ACHN (cell line): ENCODE data around the gene HSPBP1.
A peak's percentile ranks its signal among the peaks of the same experiment; 100 is the strongest.

Experiments used
- DNase-seq: peaks from one replicate; pipeline ENCODE4 v3.0.0-alpha.2; 2015
- in situ Hi-C: cut with HindIII; loops from 2 replicates; pipeline ENCODE4 v1.10.0; 2017; ENCODE audit warnings: low sequenced_read_pairs, low pct_ligation_motif_present, low pct_unique_long_range_greater_than_20kb

The HSPBP1 gene

GRCh38 chr19:55306712-55307111 lies 26.8 kb upstream of the HSPBP1 start:
- in situ Hi-C loops = no loop called here
- no peak for DNase-seq

DNA sequence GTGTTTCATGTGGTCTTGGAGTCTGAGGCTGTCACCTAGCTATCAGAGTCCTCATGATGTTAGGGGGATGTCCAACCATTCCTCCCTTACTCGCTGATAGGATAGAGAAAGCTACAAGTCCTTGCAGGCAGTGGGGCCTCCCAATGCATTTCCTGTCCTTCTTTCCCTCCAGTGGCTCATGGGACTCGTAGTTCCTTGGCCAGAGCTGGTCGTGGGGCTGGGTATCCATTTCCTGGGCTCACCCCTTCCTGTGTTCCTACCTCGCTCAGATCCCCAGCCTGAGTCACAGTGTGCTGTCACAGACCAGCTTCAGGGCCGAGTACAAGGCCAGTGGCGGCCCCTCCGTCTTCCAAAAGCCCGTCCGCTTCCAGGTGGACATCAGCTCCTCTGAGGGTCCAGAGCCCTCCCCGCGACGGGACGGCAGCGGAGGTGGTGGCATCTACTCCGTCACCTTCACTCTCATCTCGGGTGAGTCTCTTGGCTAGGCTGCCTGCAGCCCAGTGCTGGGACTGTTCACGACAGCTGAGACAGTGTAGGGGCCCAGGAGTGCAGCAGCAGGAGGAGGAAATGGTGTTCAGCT lies 26.2 kb upstream of the HSPBP1 start:
- in situ Hi-C loops = no loop called here
- DNase-seq = no peak

DNA sequence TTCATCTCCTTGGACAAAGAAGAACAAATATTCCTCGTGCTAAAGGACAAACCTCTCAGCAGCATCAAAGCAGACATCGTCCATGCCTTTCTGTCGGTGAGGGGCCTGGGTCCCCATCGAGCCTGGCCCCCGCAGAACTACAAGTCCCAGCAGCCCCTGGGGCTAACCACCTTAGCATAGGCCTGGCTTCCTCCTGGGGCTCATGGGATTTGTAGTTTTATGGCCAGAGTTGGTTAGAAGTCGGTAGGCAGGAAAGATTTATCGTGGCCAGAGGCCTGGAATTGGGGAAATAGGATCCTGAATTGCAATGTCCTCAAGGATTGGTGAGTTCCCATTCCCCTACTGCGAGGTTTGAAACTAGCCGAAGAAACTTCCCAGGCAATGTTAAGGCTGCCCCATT lies 25.6 kb upstream of the HSPBP1 start:
- peak; percentile 35 for DNase-seq
- in situ Hi-C loops = no loop called here

DNA sequence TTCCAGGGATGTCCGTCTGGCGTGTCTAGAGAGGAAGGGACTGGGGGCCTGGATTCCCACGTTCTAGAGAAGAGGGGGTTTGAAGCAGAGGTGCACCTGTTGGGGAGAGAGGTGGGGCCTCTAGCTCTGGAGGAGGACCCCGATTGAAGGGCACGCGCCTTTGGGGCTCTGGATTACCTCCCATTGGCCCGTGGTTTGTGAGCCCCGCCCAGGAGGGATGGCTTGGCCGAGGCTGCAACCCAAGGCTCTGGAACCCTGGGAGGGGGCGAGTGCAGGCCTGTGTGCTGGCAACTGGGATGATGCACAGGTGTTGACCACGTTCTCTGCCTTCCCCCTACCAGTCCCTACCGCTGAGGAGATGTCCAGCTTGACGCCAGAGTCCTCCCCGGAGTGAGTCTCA lies 25.1 kb upstream of the HSPBP1 start:
- DNase-seq = no peak
- in situ Hi-C loops = no loop called here

- DNase-seq = peak; percentile 19
- in situ Hi-C loops = no loop called here
These were observed 24.5 kb upstream of the HSPBP1 start for GRCh38 chr19:55304279-55304978.

GRCh38 chr19:55303477-55303876 lies 23.6 kb upstream of the HSPBP1 start:
- in situ Hi-C loops = no loop called here
- no peak for DNase-seq

DNA sequence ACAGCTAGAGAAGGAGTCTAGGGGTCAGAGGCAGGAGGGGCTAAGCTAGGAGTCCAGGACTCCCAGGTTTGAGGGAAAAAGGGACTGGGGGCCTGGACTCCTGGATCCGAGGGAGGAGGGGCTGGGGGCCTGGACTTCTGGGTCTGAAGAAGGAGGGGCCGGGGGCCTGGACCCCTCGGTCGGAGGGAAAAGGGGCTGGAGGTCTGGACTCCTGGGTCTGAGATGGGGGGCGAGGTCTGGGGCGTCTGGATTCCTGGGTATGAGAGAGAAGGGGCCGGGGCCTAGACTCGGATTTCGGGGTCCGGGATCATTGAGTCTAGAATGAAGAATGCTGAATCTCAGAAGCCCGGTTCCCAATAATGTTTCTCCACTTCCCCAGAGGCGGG lies 22.4 kb upstream of the HSPBP1 start:
- DNase-seq = no peak
- in situ Hi-C loops = no loop called here

DNA sequence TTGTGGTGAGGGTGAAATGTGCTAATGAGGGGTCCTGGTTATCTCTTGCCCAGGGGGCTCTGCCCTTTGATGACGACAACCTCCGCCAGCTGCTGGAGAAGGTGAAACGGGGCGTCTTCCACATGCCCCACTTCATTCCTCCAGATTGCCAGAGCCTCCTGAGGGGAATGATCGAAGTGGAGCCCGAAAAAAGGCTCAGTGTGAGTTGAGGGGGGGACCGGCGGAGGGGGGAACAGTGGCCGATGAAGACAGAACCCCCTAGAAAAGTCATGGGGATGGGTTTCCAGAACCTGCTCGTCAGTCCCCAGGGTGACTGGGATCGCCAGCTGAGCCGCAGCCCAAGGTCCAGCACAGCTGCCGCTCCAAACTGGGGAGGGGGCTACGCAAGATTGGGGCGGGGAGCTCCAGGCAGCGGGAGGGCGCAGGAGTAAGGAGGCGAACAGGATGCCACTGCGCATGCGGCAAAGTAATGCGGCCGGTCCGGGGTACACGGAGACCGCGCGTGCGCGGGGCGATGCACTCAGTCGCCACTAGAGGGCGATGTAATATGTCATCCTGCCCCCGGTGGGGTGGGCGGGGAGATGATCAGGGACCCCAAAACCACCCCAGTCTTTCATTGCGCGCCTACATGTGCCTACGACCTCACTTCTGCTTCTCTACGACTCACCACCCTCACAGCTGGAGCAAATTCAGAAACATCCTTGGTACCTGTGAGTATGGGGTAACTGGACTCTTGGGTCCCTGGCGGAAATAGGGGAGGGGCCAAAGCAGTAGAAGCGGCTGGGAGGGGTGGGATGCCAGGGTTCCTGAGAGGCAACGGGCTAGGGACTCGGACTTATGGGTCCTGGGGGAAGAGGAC lies 21.8 kb upstream of the HSPBP1 start:
- in situ Hi-C loops = no loop called here
- peak; percentile 77 for DNase-seq

GRCh38 chr19:55300886-55301458 lies 21.1 kb upstream of the HSPBP1 start:
- DNase-seq = no peak
- in situ Hi-C loops = no loop called here

DNA sequence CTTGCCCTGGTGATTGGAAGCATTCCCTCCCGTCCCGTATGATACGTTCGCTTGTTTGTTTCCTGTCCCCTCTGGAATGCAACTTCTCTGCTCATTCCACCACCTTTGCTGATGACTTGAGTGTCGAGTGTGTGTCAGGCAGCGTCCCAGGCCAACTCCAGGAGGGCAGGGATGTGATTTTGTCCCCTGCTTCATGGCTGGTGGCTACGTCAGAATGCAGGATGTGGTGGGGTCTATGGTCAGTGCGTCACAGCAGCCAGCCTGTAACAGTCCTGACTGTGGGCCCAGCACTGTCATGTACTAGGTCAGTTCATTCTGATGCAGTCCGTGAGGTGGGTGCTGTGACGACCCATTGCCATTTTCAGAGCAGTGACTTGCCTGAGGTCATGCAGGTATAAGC lies 20.1 kb upstream of the HSPBP1 start:
- no peak for DNase-seq
- in situ Hi-C loops = no loop called here

GRCh38 chr19:55297267-55297666 lies 17.4 kb upstream of the HSPBP1 start:
- in situ Hi-C loops = no loop called here
- no peak for DNase-seq

DNA sequence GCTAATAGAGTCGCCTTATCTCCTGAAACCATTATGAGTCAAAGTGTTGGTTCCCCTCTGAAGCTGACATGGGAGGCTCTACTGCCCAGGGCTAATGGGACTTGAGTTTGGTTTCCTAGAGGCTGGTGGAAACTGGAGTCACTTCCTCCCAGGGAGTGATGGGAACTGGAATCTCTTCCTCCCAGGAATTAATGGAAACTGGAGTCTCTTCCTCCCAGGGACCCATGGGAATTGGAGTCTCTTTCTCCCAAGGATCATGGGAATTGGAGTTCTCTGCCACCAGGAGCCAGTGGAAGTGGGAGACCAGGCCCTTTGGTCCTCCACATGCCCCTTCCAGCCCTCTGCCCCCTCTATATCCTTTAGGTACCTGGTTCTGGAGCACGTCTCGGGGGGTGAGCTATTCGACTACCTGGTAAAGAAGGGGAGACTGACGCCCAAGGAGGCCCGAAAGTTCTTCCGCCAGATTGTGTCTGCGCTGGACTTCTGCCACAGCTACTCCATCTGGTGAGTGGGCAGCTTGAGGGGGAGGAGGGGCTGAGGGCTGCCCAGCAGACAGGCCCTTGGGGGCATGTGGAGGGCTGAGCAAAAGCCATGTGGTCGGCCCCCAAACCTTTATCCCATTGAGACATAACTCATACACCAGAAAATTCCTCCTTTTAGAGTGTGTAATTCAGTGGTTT lies 9.3 kb upstream of the HSPBP1 start:
- in situ Hi-C loops = no loop called here
- DNase-seq = peak; percentile 19

DNA sequence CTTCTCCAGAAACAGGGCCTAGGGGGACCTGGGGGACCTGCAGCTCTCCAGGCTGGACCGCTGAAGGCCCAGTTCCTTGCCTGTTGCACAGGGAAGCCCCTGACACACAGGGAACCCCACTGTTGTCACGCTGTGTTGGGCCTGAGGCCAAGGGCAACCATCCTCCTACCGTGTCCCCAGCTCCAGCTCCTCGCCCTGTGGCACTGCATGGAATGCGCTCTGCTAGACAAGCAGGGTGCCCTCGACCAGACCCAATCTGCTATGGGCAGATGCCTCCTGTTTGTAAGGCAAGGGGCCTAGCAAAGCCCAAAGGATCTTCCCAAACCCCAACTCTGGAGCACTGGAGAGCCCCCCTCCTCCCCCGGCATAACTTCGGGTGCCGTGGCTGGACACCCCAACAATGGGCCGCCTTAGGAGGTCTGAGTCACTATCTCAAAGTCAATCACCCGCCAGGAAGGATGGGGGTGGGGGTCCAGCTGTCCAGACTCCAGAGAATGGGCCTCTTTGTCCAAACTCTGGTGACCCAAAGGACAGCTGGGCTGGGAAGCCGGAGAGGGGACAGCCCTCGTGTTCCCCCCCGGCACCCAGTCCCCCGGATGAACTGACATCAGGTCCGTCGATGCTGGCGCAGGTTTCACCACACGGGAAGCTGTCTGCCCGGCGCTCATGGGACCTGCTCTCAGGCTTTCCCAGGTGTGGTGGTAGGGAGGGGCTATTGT lies 7.6 kb upstream of the HSPBP1 start:
- no peak for DNase-seq
- in situ Hi-C loops = no loop called here

- in situ Hi-C loops = no loop called here
- DNase-seq = no peak
These were observed 5.5 kb upstream of the HSPBP1 start for GRCh38 chr19:55285229-55285890.

DNA sequence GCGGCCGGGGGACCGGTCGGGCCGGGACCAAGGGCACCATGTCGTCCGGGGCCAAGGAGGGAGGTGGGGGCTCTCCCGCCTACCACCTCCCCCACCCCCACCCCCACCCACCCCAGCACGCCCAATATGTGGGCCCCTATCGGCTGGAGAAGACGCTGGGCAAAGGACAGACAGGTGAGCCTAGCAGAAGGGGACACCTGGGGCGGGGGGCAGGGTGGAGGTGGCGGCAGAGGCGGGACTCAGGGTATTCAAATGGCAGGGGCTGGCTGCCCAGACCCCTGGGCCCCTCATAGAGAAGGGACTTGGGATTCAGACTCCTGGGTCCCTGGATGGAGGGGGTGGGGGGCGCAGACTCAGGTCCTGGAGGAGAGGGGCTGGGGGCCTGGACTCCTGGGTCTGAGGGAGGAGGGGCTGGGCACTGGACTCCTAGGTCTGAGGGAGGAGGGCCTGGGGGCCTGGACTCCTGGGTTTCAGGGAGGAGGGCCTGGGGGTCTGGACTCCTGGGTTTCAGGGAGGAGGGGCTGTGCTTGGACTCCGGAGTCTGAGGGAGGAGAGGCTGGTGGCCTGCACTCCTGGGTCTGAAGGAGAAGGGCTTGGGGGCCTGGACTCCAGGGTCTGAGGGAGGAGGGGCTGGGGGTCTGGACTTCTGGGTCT lies 4.6 kb upstream of the HSPBP1 start:
- in situ Hi-C loops = no loop called here
- DNase-seq = no peak

DNA sequence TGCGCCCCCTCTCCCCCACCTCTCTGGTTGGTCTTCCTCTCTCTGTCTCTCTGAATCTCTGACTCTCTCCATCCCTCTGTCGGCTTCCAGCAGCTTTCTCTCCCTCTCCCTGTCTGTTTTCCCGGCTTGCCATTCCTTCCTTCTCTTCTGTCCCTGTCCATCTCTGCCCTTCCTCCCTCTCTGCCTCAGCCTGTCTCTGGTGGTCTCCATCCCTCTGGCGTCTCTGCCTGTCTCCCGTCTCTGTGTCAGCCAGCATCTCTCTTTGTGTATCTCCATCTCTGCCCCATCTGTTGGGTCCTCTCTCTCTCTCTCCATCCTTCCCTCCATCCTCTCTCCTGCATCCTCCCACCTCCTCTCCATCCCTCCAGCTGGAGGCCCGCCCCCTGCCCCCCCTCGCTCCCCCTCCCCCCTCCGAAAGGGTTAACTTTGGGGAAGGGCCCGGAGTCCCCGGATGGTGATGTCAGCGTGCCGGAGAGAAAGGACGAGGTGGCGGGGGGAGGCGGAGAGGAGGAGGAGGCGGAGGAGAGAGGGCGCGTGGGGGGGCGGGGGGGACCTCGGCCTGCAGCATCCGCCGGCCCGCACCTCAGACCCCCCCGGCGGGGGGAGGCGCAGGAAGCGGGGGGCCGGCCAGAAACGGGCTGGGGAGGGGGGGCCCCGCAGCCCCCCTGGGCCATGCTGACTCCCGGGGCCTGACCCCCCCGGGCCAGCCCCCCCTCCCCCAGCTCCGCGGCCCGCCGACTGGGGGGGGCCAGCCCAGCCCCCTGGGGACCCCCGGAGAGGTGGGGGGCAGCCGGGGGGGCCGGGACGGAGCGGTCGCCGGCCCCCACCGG lies 3.9 kb upstream of the HSPBP1 start, which contains the start of gene BRSK1:
Gene BRSK1, plus strand, starts transcription at position 450 of the 830 bp plus-strand sequence. CDS start 446 bp downstream, outside the sequence.
- in situ Hi-C loops = no loop called here
- DNase-seq = peak; percentile 63
